ENCODE measurements around the gene TRAT1. TPM values are rescaled to one million over a fixed set of nuclear protein-coding genes. Genes with fewer than 3 reads are reported as not detected.

Gene TRAT1
- total and polyA plus RNA-seq, 9 of the 15 experiments (the other 6 are each of a cell fraction or from before 2014, with no cell fraction given) = not detected

DNA sequence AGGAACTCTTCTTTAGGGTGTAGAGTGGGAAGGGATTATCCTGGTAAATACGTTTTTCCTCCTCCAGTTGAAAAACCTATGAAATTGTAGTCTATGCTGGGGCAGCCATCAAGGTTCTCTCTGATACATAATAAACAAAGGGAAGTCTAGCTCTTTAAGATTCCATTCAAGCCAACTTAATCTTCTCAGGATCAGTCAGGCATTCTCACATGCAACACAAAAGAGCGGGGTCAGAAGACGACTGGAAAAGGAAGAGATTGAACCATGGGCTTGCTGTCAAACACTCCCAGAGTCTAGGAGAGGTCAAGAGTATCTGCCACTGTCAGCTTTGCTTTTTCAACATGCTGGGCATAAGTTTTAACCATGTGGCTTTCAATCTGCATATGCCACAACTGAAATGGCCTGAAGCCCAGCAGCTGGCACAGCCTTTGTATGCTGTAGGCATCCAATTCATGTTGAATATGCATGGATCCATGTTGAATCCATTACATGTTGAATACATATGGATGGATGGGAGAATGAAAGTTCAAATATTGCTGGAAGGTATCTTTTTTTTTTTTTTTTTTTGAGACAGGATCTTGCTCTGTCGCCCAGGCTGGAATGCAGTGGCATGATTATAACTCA, 8.5 kb downstream of the TRAT1 start:
- Histone ChIP-seq H3K36me3 (ENCODE audit: control insufficient read depth, insufficient read depth, low read length) (no peaks in the 10 kb centered on the region), H4K20me1 (replicated peaks; ENCODE audit: control insufficient read depth, insufficient read depth, low read length) (no peaks in the 10 kb centered on the region), H3K4me3 (no peak overlapping the region), H3K9ac (ENCODE audit: insufficient read depth in 1 of 2, low read depth in 2 of 2, low read length in 2 of 2) (no peak overlapping the region), H3K9me3 (replicated peaks; ENCODE audit: control insufficient read depth, insufficient read depth, low read depth, low read length) (no peaks in the 10 kb centered on the region), H3K9me1 (ENCODE audit: control insufficient read depth, insufficient read depth, low read length) (no peaks in the 10 kb centered on the region), H2AFZ (ENCODE audit: low read depth, low read length) (no peak overlapping the region), H3K4me1 (replicated peaks in 1 of 2; ENCODE audit: control insufficient read depth in 2 of 2, insufficient read depth in 2 of 2, low read length in 2 of 2) (no peaks in the 10 kb centered on the region), H3K27me3 (ENCODE audit: control insufficient read depth in 2 of 2, insufficient read depth in 2 of 2, low read length in 2 of 2) (no peaks in the 10 kb centered on the region), H3K79me2 (ENCODE audit: control insufficient read depth, insufficient read depth, low read length) (no peaks in the 10 kb centered on the region), H3K27ac (ENCODE audit: extremely low read depth, low read depth, low read length) (no peak overlapping the region), H3K4me2 (ENCODE audit: insufficient read depth, low read length) (no peak overlapping the region)
- no TSS peak for BruUV-seq (replicated peaks)
- POLR2A ChIA-PET = no interaction called here
- intact Hi-C loops (cut with micrococcal nuclease) (no loop called here), in situ Hi-C loops (cut with MboI) (no loop called here)
- 0% methylated on average over 4 of the region's 4 CpGs for WGBS (ENCODE audit: insufficient coverage, low coverage, missing lambda C conversion rate)
- TF ChIP-seq ZNF274 (IDR thresholded peaks at IDR 0.05; ENCODE audit: borderline replicate concordance, low read depth, low read length) (no peak), ADNP (tag; IDR thresholded peaks at IDR 0.05) (no peak), SRSF9 (IDR thresholded peaks at IDR 0.05; ENCODE audit: borderline replicate concordance, low read depth, low read length) (no peak), CREBBP (IDR thresholded peaks at IDR 0.05; ENCODE audit: low read depth, low read length) (no peak), ZNF12 (CRISPR knock-in tag; IDR thresholded peaks at IDR 0.05) (no peak), ZSCAN29 (IDR thresholded peaks at IDR 0.05) (no peak), POLR3A (IDR thresholded peaks at IDR 0.05; ENCODE audit: borderline replicate concordance, extremely low read depth, insufficient read depth, insufficient read length) (no peak), JUND (IDR thresholded peaks at IDR 0.05; ENCODE audit: borderline replicate concordance, low read depth, low read length) (no peak), JUND (tag; IDR thresholded peaks at IDR 0.05; ENCODE audit: borderline replicate concordance, low read depth, low read length) (no peak), L3MBTL2 (IDR thresholded peaks at IDR 0.05) (no peak), MAFF (IDR thresholded peaks at IDR 0.05; ENCODE audit: low read length) (no peak), ZNF586 (CRISPR knock-in tag; conservative IDR thresholded peaks at IDR 0.05) (no peak), RBM34 (IDR thresholded peaks at IDR 0.05; ENCODE audit: borderline replicate concordance, insufficient read depth, low read length) (no peak), FOXA1 (IDR thresholded peaks at IDR 0.05; ENCODE audit: borderline replicate concordance) (no peak), NRF1 (conservative IDR thresholded peaks at IDR 0.05 in 1 of 2, IDR thresholded peaks at IDR 0.05 in 1 of 2) (no peak)
- TF ChIP-seq, protein P1, sequence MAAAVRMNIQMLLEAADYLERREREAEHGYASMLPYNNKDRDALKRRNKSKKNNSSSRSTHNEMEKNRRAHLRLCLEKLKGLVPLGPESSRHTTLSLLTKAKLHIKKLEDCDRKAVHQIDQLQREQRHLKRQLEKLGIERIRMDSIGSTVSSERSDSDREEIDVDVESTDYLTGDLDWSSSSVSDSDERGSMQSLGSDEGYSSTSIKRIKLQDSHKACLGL (CRISPR knock-in tag; IDR thresholded peaks at IDR 0.05; ENCODE audit: borderline replicate concordance, poor library complexity, severe bottlenecking) = no peak
- TF ChIP-seq, protein P2, sequence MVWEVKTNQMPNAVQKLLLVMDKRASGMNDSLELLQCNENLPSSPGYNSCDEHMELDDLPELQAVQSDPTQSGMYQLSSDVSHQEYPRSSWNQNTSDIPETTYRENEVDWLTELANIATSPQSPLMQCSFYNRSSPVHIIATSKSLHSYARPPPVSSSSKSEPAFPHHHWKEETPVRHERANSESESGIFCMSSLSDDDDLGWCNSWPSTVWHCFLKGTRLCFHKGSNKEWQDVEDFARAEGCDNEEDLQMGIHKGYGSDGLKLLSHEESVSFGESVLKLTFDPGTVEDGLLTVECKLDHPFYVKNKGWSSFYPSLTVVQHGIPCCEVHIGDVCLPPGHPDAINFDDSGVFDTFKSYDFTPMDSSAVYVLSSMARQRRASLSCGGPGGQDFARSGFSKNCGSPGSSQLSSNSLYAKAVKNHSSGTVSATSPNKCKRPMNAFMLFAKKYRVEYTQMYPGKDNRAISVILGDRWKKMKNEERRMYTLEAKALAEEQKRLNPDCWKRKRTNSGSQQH (CRISPR knock-in tag; IDR thresholded peaks at IDR 0.05) = no peak
- FAIRE-seq (no peak), DNase-seq (ENCODE audit: extremely low read depth in 1 of 4, low spot score in 3 of 4) (no peak), ATAC-seq (no peak)
- CTCF ChIA-PET (ENCODE audit: low intra/inter-chr PET ratio) = no interaction called here
